GM21367 (cell line): Measurements from ENCODE around the gene CCDC50.

ENCODE experiments used
- ATAC-seq: cut with Tn5 transposase; IDR thresholded peaks from one replicate; pipeline ENCODE4 v1.9.1; 2021; ENCODE audit not compliant: unreplicated experiment

Gene CCDC50

GRCh38 chr3:191345334-191345733 is 16.1 kb downstream of the CCDC50 start:
- ATAC-seq = no peak

- no peak for ATAC-seq
Observed at GRCh38 chr3:191347228-191347627, 18.0 kb downstream of the CCDC50 start.

GRCh38 chr3:191348098-191348497 is 18.9 kb downstream of the CCDC50 start:
- no peak for ATAC-seq

GRCh38 chr3:191350396-191351090 is 21.3 kb downstream of the CCDC50 start:
- ATAC-seq = no peak

- ATAC-seq = no peak
Observed at GRCh38 chr3:191352014-191352413, 22.8 kb downstream of the CCDC50 start.

- no peak for ATAC-seq
Observed at GRCh38 chr3:191353022-191353777, 24.0 kb downstream of the CCDC50 start.

- ATAC-seq = peak; percentile 65
Observed at GRCh38 chr3:191355406-191355805, 26.2 kb downstream of the CCDC50 start.

GRCh38 chr3:191356631-191357439 is 27.6 kb downstream of the CCDC50 start:
- ATAC-seq = peak; percentile 28

GRCh38 chr3:191357909-191358308 is 28.7 kb downstream of the CCDC50 start:
- no peak for ATAC-seq

GRCh38 chr3:191358929-191359328 is 29.7 kb downstream of the CCDC50 start:
- peak; percentile 24 for ATAC-seq

- ATAC-seq = no peak
Observed at GRCh38 chr3:191360620-191361019, 31.4 kb downstream of the CCDC50 start.

GRCh38 chr3:191361456-191361855 is 32.3 kb downstream of the CCDC50 start:
- no peak for ATAC-seq

- ATAC-seq = no peak
Observed at GRCh38 chr3:191362037-191362436, 32.8 kb downstream of the CCDC50 start.

GRCh38 chr3:191362524-191363090 is 33.4 kb downstream of the CCDC50 start:
- no peak for ATAC-seq

- ATAC-seq = no peak
Observed at GRCh38 chr3:191363221-191363620, 34.0 kb downstream of the CCDC50 start.

- no peak for ATAC-seq
Observed at GRCh38 chr3:191366675-191367074, 37.5 kb downstream of the CCDC50 start.

GRCh38 chr3:191368755-191369615 is 39.8 kb downstream of the CCDC50 start:
- no peak for ATAC-seq

GRCh38 chr3:191369616-191370010 is 40.4 kb downstream of the CCDC50 start:
- no peak for ATAC-seq

- ATAC-seq = no peak
Observed at GRCh38 chr3:191372122-191372521, 42.9 kb downstream of the CCDC50 start.

GRCh38 chr3:191373327-191373726 is 44.1 kb downstream of the CCDC50 start:
- no peak for ATAC-seq
